DMS 273 (cell line): ENCODE data around the gene UBE2E2.

Experiments
- DNase-seq: peaks from one replicate; lab custom pipeline; 2025; ENCODE audit not compliant: unreplicated experiment; lab: John Stamatoyannopoulos, UW

UBE2E2 gene

GRCh38 chr3:23192816-23193215 lies 10.3 kb upstream of the UBE2E2 start:
- no peak for DNase-seq

GRCh38 chr3:23193831-23194230 lies 9.3 kb upstream of the UBE2E2 start:
- DNase-seq = no peak

- DNase-seq = no peak
Measured at GRCh38 chr3:23198801-23199200, 4.3 kb upstream of the UBE2E2 start.

- no peak for DNase-seq
Measured at GRCh38 chr3:23199649-23200048, 3.5 kb upstream of the UBE2E2 start.

DNA sequence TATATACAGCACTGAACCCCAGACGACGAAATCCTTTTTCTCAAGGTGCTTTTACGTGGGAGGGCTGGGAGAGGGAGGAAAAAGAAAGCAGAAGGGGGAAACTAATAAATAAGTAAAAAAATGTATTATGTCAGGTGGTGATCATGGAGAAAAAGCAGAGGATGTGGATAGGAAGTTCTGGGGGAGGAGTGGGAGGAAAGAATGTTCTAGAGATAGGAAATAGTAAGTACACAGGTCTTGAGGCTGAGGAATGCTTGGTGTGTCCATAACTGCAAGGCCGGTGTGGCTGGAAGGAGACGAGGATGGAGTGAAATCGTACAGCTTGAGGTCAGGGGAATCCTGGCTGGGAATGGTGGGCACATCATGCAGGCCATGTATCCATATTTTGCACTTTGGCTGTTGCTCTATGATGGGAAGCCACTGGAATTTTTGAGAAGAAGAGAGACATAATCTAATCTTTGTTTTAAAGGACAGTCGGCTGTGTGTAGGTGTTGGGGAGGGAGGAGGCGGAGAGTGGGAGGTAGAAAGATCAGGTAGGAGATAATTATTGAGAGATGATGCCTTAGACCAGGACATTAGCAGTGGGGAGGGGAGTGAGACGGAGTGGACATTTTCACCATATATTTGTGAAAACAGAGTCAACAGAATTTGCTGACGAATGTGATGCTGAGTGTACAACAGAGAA lies 1.8 kb upstream of the UBE2E2 start:
- no peak for DNase-seq

- DNase-seq = no peak
Measured at GRCh38 chr3:23202203-23202920, 765 bp upstream of the UBE2E2 start.

- DNase-seq = peak; percentile 71
Measured at GRCh38 chr3:23203708-23204330, 692 bp downstream of the UBE2E2 start.

GRCh38 chr3:23206366-23206765 lies 3.2 kb downstream of the UBE2E2 start:
- DNase-seq = no peak

GRCh38 chr3:23209103-23209502 lies 6.0 kb downstream of the UBE2E2 start:
- no peak for DNase-seq

GRCh38 chr3:23209747-23210487 lies 6.8 kb downstream of the UBE2E2 start:
- no peak for DNase-seq

DNA sequence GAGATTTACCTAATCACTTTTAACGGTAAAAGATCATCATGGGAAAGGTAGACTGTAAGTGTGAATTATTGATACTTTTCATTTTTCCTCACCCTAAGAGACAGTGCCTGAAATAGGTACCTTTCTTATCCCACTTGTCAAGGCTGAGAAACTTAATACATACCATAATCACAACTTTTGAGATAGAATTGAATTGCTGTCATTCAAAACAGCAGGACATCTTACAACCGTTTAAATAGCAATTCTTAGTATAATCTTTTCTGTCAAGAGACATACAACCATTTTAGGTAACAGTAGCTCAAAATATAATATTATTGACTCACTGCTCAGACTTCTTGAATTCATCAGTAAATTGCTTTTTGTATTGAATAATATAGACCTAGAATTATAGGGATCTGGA lies 10.7 kb downstream of the UBE2E2 start:
- DNase-seq = no peak

DNA sequence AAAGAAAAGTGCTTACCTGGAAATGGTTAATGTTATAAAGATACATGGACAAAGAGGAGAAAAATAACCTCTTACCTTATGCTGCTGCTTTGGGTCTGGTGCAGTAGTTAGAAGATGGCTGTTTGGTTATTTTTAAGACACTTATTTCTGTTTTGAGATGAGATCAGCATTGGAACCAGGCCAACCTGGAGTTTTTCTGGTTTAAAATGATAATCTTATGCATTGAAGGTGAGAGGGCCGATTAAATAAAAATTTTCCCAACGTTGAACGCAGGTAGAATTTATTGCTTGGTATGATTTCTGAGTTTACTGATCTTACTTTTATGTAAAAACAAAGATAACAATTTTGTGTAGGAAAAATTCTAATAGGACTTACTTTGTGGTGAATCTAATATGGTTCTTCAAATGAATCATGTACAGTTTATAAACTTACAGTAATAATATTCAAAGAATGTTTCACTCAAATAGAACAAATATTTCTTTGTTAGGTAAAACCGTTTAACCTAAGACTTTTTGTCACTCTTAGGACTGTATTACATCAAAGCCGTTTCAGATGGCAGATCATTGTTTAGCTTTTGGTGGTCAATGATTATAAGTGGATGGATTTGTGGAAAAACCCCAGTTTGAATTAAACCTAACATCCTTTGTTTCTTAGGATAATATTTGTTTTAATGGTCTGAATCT lies 14.9 kb downstream of the UBE2E2 start:
- DNase-seq = peak; percentile 14

DNA sequence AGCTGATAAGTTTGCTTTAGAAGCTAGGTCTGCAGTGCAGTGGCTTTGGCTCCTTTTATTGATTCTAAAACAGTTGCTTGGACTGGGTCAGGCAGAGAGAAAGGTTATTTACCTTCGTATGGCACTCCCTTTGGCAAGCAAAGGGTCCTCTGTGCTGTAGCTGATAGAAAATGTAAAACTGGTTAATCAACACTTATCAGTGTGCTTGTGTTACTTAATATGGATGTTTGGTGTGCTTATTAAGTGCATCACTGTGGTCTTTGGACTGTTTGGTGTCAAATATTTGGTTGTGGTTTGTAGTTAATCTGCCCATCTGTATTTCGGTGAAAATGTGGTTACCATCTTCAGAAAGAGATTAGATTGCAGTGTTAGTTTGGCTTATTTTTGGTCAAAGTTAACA lies 16.0 kb downstream of the UBE2E2 start:
- DNase-seq = no peak

DNA sequence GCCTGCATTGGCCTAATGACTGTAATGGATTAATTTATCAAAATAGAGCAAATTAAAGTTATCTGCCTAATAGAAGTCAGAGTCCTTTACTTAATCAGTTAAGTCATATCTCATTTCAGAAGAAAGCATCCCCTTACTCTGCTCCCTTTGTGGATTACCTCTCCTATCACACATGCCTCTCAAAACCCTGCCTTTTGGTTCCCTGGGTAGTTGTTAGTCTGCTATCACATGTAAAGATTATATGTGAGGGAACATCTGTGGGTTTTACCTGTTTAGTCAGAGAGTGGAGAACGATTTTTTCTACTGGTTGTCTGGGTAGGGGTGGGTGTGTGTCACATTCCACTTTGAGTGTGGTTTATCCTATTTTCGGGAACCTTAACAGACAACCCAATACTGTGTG lies 16.4 kb downstream of the UBE2E2 start:
- DNase-seq = no peak

GRCh38 chr3:23221136-23221535 lies 18.0 kb downstream of the UBE2E2 start:
- DNase-seq = no peak

GRCh38 chr3:23232016-23232415 lies 28.9 kb downstream of the UBE2E2 start:
- no peak for DNase-seq

- DNase-seq = no peak
Measured at GRCh38 chr3:23232854-23233253, 29.7 kb downstream of the UBE2E2 start.

GRCh38 chr3:23235264-23235663 lies 32.1 kb downstream of the UBE2E2 start:
- DNase-seq = no peak

GRCh38 chr3:23236890-23237289 lies 33.8 kb downstream of the UBE2E2 start:
- no peak for DNase-seq

DNA sequence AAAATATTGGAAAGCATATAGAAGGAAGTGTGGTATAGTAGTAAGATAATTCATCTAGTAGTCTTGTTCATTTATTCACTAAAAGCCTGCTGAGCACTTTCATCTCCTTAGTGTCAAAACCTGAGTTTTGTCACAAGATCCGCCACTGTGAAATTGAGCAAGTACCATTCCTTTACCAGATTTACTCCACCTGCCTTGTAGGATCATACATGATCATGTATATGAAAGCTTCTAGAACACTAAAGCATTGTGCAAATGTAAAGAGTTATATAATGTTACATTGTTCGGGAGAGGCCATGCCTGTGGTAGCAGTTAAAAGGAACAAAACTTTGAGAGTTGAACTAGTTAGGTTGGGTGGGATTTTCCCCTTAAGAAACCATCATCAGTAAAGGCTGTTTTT lies 35.0 kb downstream of the UBE2E2 start:
- DNase-seq = no peak

- DNase-seq = no peak
Measured at GRCh38 chr3:23238578-23238977, 35.5 kb downstream of the UBE2E2 start.
